ENCODE measurements around the gene HSPD1.
"Not testable (repeated sequence)": the region's sequence is repeated elsewhere in the genome, so short reads cannot be mapped to it uniquely, and the experiment has no call there.

Gene HSPD1

GRCh38 chr2:197496695-197497094 lies 2.9 kb downstream of the HSPD1 start:
- peak overlapping the region; percentile 89 for H3K4me3 ChIP-seq (ENCODE audit: low read depth, low read length)
- H3K9me3 ChIP-seq (ENCODE audit: control insufficient read depth, insufficient read depth, low read depth, low read length), result no peaks in the 10 kb centered on the region
- peaks cover 77% of the 10 kb centered on the region for H3K36me3 ChIP-seq (ENCODE audit: control insufficient read depth, insufficient read depth, low read length)
- no peak overlapping the region for H3K9ac ChIP-seq (ENCODE audit: low read length)
- peaks cover 20% of the 10 kb centered on the region for H3K4me1 ChIP-seq (ENCODE audit: control insufficient read depth, insufficient read depth, low read length)
- no peaks in the 10 kb centered on the region for H3K27me3 ChIP-seq (ENCODE audit: control insufficient read depth, insufficient read depth, low read length)
- H3K27ac ChIP-seq (ENCODE audit: low read depth, low read length), result no peak overlapping the region

GRCh38 chr2:197495433-197496134 lies 4.1 kb downstream of the HSPD1 start:
- no peak overlapping the region for H3K4me3 ChIP-seq (ENCODE audit: low read depth, low read length)
- H3K27me3 ChIP-seq (ENCODE audit: control insufficient read depth, insufficient read depth, low read length), result no peaks in the 10 kb centered on the region
- H3K9ac ChIP-seq (ENCODE audit: low read length), result no peak overlapping the region
- peaks cover 20% of the 10 kb centered on the region for H3K4me1 ChIP-seq (ENCODE audit: control insufficient read depth, insufficient read depth, low read length)
- H3K9me3 ChIP-seq (ENCODE audit: control insufficient read depth, insufficient read depth, low read depth, low read length), result no peaks in the 10 kb centered on the region
- peaks cover 85% of the 10 kb centered on the region for H3K36me3 ChIP-seq (ENCODE audit: control insufficient read depth, insufficient read depth, low read length)
- no peak overlapping the region for H3K27ac ChIP-seq (ENCODE audit: low read depth, low read length)

DNA sequence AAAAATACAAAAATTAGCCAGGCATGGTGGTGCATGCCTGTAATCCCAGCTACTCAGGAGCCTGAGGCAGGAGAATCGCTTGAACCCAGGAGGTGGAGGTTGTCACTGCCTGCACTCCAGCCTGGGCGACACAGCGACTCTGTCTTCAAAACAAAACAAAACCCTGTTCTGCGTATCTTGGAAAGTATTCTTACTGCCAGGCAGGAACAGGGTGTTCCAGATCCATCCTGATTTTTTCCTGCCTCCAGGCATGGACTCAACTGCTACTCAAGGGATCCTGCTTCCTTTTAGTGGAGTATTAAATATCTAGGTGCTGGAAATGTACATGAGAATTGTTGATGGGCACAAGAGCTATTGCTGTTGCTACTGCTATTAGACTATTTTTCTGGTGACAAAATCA lies 12.3 kb downstream of the HSPD1 start:
- no peak overlapping the region for H3K4me3 ChIP-seq (ENCODE audit: low read depth, low read length)
- H3K9me3 ChIP-seq (ENCODE audit: control insufficient read depth, insufficient read depth, low read depth, low read length), result peaks cover 11% of the 10 kb centered on the region
- H3K9ac ChIP-seq (ENCODE audit: low read length), result no peak overlapping the region
- H3K36me3 ChIP-seq (ENCODE audit: control insufficient read depth, insufficient read depth, low read length), result peaks cover 72% of the 10 kb centered on the region
- H3K4me1 ChIP-seq (ENCODE audit: control insufficient read depth, insufficient read depth, low read length), result no peaks in the 10 kb centered on the region
- no peak overlapping the region for H3K27ac ChIP-seq (ENCODE audit: low read depth, low read length)
- no peaks in the 10 kb centered on the region for H3K27me3 ChIP-seq (ENCODE audit: control insufficient read depth, insufficient read depth, low read length)

GRCh38 chr2:197486175-197486574 lies 13.5 kb downstream of the HSPD1 start:
- H3K27me3 ChIP-seq (ENCODE audit: control insufficient read depth, insufficient read depth, low read length), result no peaks in the 10 kb centered on the region
- no peaks in the 10 kb centered on the region for H3K4me1 ChIP-seq (ENCODE audit: control insufficient read depth, insufficient read depth, low read length)
- no peak overlapping the region for H3K27ac ChIP-seq (ENCODE audit: low read depth, low read length)
- peaks cover 11% of the 10 kb centered on the region for H3K9me3 ChIP-seq (ENCODE audit: control insufficient read depth, insufficient read depth, low read depth, low read length)
- H3K4me3 ChIP-seq (ENCODE audit: low read depth, low read length), result no peak overlapping the region
- no peak overlapping the region for H3K9ac ChIP-seq (ENCODE audit: low read length)
- H3K36me3 ChIP-seq (ENCODE audit: control insufficient read depth, insufficient read depth, low read length), result peaks cover 62% of the 10 kb centered on the region

GRCh38 chr2:197484248-197484647 lies 15.4 kb downstream of the HSPD1 start:
- H3K9ac ChIP-seq (ENCODE audit: low read length); H3K4me1 ChIP-seq (ENCODE audit: control insufficient read depth, insufficient read depth, low read length); H3K4me3 ChIP-seq (ENCODE audit: low read depth, low read length); H3K27me3 ChIP-seq (ENCODE audit: control insufficient read depth, insufficient read depth, low read length); H3K27ac ChIP-seq (ENCODE audit: low read depth, low read length): not testable (repeated sequence)
- peaks cover 49% of the 10 kb centered on the region for H3K36me3 ChIP-seq (ENCODE audit: control insufficient read depth, insufficient read depth, low read length)
- peaks cover 11% of the 10 kb centered on the region for H3K9me3 ChIP-seq (ENCODE audit: control insufficient read depth, insufficient read depth, low read depth, low read length)

DNA sequence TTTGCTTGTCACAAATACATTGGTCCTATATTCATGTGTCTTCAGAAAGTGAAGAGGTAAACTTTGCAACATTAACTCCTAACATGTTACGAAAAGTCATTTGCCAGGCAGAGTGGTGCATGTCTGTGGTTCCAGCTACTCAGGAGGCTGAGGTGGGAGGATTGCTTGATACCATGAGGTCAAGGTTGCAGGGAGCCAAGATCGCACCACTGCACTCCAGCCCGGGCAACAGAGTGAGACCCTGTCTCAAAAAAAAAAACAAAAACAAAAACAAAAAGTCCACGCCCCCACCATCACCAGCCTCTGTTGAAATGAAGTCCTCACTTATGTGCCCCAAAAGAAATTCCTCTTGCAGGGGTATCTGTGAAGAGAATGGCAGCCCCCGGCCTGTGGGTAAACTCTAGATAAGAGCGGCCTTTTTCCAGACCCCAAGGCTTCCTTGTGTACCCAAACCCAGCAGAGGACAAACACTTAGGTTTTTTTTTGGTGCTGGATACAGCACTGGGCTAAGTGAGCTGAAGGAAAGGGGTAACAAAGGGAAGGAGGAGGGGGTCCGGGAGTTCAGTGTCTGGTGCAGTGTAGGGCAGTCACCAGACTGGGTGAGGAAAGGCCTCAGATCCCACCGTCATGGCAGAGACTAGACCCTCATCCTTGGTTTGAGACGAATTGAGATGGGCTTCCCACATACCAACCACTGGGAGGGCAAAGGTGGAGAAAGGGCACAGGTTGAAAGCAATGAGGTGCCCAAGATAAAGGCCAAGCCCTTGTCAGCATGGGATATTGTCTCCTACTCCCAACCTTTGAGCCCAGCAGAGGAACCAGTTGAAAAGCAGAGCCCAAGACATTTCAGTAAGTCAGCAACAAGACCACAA lies 19.2 kb downstream of the HSPD1 start:
- Histone ChIP-seq H3K4me3 (ENCODE audit: low read depth, low read length) (no peak overlapping the region), H3K36me3 (ENCODE audit: control insufficient read depth, insufficient read depth, low read length) (peaks cover 40% of the 10 kb centered on the region), H3K9ac (ENCODE audit: low read length) (no peak overlapping the region), H3K27ac (ENCODE audit: low read depth, low read length) (no peak overlapping the region), H3K4me1 (ENCODE audit: control insufficient read depth, insufficient read depth, low read length) (no peaks in the 10 kb centered on the region), H3K27me3 (ENCODE audit: control insufficient read depth, insufficient read depth, low read length) (no peaks in the 10 kb centered on the region), H3K9me3 (ENCODE audit: control insufficient read depth, insufficient read depth, low read depth, low read length) (peaks cover 11% of the 10 kb centered on the region)

DNA sequence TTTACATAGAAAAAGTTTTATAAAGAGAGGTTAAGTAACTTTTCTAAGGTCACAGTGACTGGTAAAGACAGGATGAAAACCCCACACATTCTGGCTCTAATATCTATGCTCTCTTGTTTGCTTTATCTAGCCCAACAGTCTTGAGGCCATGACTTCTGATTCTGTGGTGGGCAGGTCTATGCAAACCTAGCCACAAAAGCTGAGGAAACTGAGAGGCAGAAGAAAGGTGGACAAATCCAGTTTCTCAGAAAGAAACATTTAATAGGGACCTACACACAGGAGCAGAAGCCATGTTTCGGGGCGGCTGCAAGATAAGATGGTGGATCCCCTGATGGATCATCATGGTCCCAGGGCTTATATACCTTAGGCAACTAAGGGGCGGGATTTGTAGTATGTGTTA lies 21.8 kb downstream of the HSPD1 start:
- no peak overlapping the region for H3K9ac ChIP-seq (ENCODE audit: low read length)
- H3K4me1 ChIP-seq (ENCODE audit: control insufficient read depth, insufficient read depth, low read length), result no peaks in the 10 kb centered on the region
- H3K27me3 ChIP-seq (ENCODE audit: control insufficient read depth, insufficient read depth, low read length), result no peaks in the 10 kb centered on the region
- H3K36me3 ChIP-seq (ENCODE audit: control insufficient read depth, insufficient read depth, low read length), result peaks cover 55% of the 10 kb centered on the region
- H3K9me3 ChIP-seq (ENCODE audit: control insufficient read depth, insufficient read depth, low read depth, low read length), result no peaks in the 10 kb centered on the region
- H3K4me3 ChIP-seq (ENCODE audit: low read depth, low read length), result no peak overlapping the region
- no peak overlapping the region for H3K27ac ChIP-seq (ENCODE audit: low read depth, low read length)

- Histone ChIP-seq H3K27ac (ENCODE audit: low read depth, low read length) (no peak overlapping the region), H3K9ac (ENCODE audit: low read length) (no peak overlapping the region), H3K4me1 (ENCODE audit: control insufficient read depth, insufficient read depth, low read length) (no peaks in the 10 kb centered on the region), H3K4me3 (ENCODE audit: low read depth, low read length) (no peak overlapping the region), H3K9me3 (ENCODE audit: control insufficient read depth, insufficient read depth, low read depth, low read length) (no peaks in the 10 kb centered on the region), H3K27me3 (ENCODE audit: control insufficient read depth, insufficient read depth, low read length) (no peaks in the 10 kb centered on the region), H3K36me3 (ENCODE audit: control insufficient read depth, insufficient read depth, low read length) (peaks cover 82% of the 10 kb centered on the region)
Measured at GRCh38 chr2:197472166-197472565, 27.5 kb downstream of the HSPD1 start.

- H3K36me3 ChIP-seq (ENCODE audit: control insufficient read depth, insufficient read depth, low read length), result peaks cover 63% of the 10 kb centered on the region
- no peak overlapping the region for H3K9ac ChIP-seq (ENCODE audit: low read length)
Measured at GRCh38 chr2:197464175-197464574, 35.5 kb downstream of the HSPD1 start.

DNA sequence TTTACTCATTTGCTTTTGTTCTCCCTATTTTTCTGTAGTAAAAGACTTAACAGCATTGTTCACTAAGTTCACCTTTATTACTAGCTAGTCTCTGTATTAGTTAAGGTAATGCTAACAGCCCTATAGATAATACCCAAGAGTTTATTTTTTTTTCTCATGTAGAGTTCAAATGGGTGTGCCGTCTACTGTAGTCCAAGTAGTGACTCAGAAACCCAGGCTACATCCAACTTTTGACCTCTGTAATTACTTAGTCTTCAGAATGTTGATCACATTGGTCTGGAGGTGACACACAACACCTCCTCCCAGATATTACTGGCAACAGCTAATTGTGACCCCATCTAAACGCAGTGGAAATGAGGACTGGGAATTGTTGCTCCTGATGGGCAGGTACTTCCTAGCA lies 38.6 kb downstream of the HSPD1 start:
- Histone ChIP-seq H3K4me3 (ENCODE audit: low read depth, low read length) (no peak overlapping the region), H3K27ac (ENCODE audit: low read depth, low read length) (no peak overlapping the region), H3K27me3 (ENCODE audit: control insufficient read depth, insufficient read depth, low read length) (no peaks in the 10 kb centered on the region), H3K36me3 (ENCODE audit: control insufficient read depth, insufficient read depth, low read length) (peaks cover 42% of the 10 kb centered on the region), H3K4me1 (ENCODE audit: control insufficient read depth, insufficient read depth, low read length) (no peaks in the 10 kb centered on the region), H3K9ac (ENCODE audit: low read length) (no peak overlapping the region), H3K9me3 (ENCODE audit: control insufficient read depth, insufficient read depth, low read depth, low read length) (no peaks in the 10 kb centered on the region)

More at GRCh38 chr2:197464175-197464574, 35.5 kb downstream of the HSPD1 start:
- no peaks in the 10 kb centered on the region for H3K27me3 ChIP-seq (ENCODE audit: control insufficient read depth, insufficient read depth, low read length)
- H3K4me3 ChIP-seq (ENCODE audit: low read depth, low read length), result no peak overlapping the region
- H3K4me1 ChIP-seq (ENCODE audit: control insufficient read depth, insufficient read depth, low read length), result no peaks in the 10 kb centered on the region
- H3K9me3 ChIP-seq (ENCODE audit: control insufficient read depth, insufficient read depth, low read depth, low read length), result no peaks in the 10 kb centered on the region
- H3K27ac ChIP-seq (ENCODE audit: low read depth, low read length), result no peak overlapping the region

DNA sequence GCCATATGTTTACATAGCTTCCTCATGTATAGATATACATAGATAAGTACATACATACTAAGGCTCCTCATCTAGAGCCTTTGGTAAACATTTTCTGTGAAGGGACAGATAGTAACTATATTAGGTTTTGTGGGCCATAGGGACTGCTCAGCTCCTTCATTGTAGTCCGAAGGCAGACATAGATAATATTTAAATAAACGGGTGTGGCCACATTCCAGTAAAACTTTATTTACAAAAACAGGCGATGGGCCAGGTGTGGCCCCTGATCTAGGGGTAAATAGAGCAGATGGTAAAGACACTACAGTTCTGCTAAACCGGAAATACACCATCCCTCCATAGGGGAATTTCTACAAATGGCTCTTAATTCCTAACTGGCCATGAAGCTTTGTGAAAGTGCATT lies 39.0 kb downstream of the HSPD1 start:
- Histone ChIP-seq H3K4me3 (ENCODE audit: low read depth, low read length) (no peak overlapping the region), H3K9ac (ENCODE audit: low read length) (no peak overlapping the region), H3K36me3 (ENCODE audit: control insufficient read depth, insufficient read depth, low read length) (peaks cover 38% of the 10 kb centered on the region), H3K27me3 (ENCODE audit: control insufficient read depth, insufficient read depth, low read length) (no peaks in the 10 kb centered on the region), H3K4me1 (ENCODE audit: control insufficient read depth, insufficient read depth, low read length) (no peaks in the 10 kb centered on the region), H3K9me3 (ENCODE audit: control insufficient read depth, insufficient read depth, low read depth, low read length) (no peaks in the 10 kb centered on the region), H3K27ac (ENCODE audit: low read depth, low read length) (no peak overlapping the region)

Data from HUES6 (cell line).